Hypothalamus (tissue), 51 donors: ENCODE results near the gene LRMDA.

Source experiments
- DNase-seq, 51 donors: peaks; one replicate each; lab custom pipeline; 2025; lab: John Stamatoyannopoulos, UW

The LRMDA gene

DNA sequence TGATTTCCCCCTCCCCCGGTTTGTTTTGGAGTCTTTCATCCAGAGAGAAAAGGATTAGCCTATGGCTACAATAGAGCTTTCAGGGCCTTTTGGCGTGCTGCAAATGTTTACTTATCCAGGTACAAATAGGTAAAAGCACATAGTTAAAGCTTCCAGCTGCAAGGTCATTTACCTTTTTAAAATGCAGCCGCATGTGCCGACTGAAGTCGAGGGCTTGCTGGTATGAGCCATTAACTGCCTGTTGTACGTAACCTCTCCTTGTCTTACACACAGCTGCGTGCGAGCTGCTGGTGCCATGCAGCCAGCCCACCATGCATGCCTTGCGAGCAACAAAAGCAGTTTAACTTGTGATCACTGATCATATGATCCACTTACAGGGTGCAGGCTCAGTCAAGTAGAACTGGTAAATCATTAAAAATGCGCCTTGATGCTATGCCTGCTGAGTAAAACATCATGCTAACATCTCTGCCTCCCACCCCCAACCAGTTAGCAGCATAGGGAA lies 866.4 kb downstream of the LRMDA start:
- no peak for DNase-seq

DNA sequence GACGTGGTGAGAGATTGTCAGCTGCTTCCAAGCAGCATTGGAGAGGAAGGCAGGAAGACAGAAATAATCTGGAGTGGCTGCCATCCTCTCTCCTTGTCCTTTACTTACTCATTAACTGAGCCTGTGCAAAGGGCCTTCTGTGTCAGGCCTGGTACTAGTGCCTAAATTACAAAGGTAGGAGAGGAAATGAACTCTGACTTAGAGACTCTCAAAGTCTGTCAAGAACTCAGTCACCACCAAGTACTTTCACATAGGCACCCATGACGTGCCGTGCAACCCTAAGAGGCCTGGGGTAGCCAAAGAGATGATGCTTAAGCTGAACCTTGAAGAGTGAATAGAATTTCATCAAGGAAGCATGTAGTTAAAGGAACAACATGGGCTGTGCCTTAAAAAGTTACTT lies 866.9 kb downstream of the LRMDA start:
- no peak for DNase-seq

DNA sequence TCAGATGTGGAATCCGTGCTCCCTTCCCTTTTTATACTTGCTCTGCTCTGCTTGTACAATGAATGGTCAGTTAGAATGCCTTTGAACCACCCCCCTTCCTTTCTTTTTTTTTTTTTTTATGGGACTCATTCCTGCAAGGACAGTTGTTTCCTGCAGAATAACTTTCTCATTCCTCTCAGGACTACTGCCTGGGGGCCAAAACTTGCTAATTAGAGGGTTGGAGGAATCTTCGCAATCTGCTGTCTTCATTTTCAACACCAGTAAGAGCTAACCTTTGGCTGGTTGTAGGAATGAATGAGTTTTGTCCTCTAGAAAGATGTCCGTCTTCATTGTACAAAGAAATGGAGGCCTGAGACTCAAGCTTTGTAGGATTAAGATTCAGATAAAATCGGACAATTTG lies 868.1 kb downstream of the LRMDA start:
- no peak for DNase-seq

DNA sequence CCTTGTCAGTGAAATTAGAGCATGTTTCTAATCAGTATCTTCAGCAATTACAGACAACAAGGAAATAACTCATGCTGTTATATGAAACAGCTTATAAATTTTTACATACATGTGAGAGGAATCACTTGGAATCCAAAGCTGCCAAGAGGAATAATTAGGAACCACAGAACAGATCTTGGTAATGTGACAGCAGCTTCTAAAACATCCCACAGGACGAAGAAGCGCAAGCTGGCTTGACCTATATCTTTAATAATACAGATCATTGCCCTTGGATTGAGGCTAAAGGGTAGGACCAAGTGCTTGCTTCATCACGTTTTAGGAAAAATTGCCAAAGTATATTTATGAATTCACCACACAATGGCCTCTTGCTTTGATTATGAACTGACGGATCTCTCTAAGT lies 869.8 kb downstream of the LRMDA start:
- DNase-seq: no peak

DNA sequence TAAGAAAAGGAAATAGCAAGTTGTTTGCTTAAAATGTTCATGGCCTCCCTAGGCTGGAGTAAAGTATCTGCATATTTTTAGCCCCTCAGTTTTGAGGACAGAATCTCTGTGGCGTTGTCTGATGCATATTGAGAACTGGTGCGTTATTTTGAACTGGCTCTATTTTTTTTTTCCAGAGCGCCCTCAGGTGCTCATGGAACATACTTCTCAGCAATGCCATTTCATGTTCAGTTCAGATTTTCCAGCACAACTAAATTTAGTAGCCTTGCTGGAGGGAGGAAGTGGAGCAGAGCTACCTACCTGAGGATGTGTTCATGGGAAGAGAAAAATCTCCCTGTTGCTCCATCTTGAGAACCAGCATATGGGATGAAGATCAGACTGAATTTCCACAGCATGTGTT lies 870.5 kb downstream of the LRMDA start:
- DNase-seq: no peak

DNA sequence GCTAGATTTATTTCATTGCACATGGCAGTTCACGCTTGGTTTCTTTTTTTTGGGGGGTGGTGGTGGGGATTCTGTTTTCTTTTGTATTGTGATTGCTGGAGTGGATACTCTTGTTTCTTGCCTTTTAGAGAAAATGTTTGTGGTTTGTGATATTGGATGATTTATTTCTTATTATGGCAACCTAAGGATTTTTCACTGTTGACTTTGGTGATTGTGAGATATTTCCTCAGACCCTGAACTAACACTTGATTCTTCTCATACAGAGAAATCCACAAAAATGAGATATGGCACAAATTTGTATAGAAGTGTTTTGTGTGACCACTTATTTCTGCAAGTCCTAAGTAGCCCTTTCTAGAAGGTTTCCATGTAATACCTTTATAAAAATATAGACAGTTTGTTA lies 871.1 kb downstream of the LRMDA start:
- no peak for DNase-seq

DNA sequence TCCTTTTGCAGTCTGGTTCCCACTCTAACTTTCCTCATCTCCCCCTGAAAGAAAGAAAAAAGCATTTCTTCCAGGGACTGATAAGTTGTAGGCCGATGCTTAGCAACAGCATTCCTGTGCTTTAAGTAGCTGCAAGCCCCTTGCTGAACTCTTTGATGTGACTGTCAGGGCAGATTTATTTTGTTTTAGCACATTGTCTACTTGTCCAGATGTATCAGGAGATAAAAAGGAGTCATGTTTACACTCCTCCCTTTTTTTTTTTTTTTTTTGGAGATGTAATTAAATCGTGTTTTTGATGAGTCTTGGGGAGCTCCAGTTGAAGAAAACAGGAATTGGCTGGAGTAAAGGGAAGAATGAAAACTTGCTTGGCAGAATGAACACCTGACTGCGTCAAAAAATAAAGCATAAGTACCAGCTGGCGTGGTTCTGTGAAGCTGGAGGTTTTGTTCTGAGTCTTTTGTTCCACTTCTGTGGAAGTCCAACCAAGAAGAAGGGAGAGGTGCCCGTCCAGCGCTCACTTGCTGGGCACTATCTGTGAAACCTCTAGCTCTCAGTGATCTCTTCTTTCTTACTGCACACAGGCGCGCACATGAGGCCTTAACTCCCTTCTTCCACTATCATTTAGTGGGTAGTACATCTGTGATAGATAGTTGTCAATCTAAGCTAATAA lies 871.7 kb downstream of the LRMDA start:
- DNase-seq: peak in 1 of 51 donors; percentile 8

DNA sequence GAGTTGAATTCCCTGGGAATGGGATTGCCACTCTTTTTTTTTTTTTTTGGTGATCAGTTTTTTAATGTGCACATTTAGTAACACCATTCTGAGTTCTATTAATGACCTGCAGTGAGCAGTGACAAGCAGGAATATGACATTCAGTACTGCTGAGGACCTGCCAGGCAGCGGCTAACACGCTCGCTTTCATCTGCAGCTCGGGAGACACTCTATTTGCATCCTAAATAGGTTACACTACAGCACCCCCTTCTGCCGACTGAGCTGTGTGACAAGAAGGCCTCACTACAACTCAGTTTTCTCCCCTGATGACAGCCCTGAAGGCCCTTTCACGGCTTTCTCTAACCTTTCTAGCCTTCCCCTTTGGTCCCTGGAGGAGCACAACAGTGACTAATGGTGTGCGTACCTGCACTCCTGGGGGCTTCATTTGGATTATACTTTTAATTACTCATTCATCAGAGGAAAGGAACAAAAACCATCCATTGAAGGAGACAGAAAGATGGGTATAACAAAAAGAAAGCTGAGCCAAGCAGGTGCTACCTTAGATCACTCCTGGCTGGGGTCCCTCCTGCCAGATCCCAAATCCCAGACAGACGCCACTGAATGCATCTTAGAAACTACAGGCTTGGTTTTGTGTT lies 872.4 kb downstream of the LRMDA start:
- DNase-seq: peak in 37 of 51 donors; percentile 3 to 72 (median 32)

DNA sequence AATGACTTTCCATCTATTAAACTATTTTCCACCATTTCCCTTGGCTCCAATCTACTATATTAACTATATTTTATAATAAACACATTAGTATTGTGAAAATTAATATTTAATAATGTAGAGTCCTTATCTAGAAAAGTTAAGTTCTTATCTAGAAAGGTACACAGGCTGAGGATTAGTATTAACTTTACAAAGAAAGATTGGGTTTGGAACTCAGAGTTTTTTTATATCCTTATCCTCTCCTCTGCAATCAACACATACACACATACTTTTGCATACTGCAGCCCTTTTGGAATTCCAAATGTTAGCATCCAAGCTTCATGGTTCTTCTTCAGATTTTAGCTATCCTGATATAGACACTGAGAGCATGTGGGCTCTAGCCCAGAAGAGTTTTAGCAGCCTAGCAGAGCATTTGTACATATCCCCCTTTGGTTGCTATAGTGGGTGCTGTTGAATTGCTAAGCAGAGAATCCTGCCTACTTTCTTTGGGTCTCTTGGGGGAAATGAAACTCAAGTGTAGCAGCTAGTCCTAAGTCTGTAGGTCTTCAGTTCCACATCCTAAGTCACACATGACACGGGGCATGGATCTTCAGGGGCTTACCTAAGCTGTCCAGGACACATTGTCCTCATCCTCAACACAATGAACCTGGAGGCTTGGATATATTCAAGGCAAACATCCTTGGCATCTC lies 874.6 kb downstream of the LRMDA start:
- DNase-seq: no peak

DNA sequence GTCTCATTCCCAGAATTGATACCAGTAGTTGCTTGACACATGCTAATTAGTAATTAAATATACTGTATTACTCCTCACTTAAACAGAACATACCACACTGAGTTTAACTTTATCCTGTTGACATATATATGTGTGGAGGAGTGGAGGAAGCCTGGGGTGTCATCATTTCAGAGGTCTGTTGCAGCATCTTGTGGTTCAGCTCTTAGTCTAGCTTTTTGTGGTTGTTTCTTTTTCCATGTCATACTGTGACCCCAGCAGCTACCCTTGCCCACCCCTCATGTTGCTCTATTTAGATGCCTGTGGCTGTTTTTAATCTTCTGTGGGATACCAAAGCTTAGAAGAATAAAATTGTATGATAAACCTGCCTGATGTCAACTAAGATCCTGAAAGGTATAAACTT lies 875.4 kb downstream of the LRMDA start:
- no peak for DNase-seq

DNA sequence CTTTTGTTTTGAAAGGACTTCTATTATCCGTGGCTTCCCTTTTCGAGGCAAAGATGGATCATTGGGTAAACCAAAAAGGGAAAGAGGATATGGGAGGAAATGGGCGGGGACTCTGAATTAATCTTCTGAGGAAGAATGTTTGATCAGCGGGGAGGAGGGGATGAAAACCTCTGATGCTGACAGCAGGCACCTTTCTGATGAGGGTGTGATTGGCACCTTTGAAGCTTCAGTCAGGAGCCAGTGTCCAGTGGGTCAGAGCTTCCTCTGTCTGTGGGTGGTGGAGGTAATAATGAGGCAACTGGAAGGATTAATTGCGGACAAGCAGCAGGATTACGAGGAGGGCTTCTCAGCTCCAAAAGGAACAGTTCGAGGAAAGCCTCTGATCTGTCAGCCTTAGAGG lies 877.6 kb downstream of the LRMDA start:
- no peak for DNase-seq

DNA sequence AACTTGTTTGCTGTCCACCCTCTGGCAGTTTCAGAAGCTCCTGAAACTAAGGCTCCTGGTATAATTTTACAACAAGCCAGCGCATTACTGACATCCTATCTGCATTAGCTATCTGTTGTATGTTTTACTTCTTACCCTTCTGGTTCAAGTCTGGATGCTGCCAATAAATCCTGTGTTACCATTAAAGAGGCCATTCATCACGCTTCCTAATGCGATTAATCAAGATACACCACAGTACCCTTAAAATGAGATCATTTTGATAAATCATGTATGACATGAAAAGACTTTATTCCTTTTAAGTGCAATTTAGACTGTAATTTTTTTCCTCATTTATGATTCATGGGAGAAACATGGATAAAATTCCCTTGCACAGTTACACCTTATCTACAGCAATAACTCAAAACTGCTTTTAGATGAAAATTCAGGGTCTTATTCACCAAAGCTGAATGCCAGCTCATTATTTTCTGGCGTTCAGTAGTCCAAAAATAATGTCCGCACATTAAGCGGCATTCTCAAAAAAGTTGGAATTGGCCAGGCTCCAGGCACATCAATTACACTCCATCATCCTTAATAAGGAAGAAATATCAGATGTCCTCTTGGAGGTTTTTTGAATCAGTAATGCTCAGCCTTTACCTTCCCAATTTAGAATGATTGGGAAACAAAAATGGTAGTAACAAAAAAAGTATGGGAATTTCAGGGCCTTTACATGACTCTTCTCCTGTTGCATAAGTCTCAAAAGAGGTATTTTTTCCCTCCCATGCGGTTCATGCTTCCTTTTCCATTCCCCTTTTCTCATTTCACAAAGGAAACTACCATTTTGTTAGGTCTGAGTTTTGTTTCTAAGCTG lies 878.5 kb downstream of the LRMDA start:
- DNase-seq: no peak

DNA sequence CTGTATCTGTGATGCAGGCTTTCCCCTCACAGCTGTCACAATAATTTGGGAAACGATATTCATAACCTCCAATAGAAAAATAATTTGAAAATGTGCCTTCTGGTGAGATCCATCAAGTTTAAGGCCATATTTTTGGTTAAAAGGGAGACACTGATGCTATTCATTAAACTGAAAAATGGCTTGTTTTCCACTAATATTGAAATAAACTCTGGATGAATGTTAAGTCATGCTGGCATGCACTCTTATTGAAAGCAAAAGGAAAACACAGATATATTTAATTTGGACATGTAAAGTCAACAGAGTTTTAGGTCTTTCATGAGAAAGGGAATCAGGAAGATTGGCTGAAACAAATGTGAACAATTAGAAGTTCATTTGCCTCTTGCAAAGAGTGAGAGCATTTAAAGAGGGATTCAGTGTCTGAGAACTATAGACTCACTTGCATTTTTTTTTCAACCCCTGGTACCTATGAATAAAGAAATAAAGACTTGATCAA lies 879.2 kb downstream of the LRMDA start:
- no peak for DNase-seq

DNA sequence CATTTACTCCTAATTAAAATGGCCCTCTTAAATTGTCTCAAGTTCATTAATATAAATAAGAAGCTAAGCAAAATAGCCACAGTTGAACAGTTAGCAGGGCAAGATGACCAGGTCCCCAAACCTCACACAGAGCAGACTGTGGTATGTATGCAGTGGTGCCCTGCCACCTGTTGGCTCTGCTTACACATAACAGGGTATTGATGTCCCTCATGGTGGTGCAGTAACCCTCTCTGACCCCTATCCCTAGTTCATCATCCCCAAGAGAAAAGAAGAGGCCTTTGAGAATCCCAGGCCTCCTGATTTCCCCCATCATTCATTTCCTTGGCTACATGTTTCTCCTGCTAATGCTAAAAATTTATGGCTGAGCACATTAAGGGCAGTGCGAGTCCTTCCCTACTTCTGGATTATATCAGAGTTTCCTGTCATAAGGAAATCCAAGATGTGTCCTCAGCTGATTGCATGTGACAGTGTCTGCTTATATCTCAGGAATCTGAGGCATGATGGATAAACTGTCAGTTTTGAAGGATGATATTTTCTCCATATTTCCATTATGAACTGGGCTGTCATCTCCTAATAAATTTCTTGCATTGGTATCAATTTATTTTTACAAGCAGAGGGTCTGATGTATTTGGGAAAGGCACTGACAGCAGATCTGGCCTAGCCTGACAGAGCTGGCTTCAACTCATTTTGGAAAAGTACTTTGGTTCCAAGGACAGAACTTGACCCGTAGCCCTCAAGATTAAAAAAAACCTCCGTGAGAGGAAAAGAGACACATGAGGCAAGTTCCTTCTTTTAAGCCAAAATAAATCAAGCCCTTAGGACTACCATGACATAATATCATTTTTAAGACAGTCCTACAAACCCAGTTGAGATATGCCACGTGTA lies 880.6 kb downstream of the LRMDA start:
- DNase-seq: no peak

DNA sequence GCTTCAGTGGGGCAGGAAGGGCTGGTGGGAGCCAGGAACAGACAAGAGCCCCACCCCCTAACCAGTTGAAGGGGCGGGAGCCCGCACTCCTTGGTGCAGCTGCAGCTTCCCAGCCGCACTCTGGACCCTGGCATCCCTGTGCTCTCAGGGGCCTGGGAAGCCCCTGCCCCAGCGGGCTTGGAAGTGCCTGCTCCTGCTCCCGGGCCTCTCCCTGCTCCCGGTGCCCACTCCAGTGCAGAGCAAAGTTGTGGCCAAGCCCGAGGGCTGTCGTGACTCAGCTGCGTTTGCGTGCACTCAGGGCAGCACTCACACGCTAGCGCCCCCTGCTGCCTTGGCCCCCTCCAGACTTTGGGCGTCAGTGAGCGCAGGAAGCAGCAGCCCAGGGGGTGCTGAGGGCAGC lies 883.8 kb downstream of the LRMDA start:
- no peak for DNase-seq

DNA sequence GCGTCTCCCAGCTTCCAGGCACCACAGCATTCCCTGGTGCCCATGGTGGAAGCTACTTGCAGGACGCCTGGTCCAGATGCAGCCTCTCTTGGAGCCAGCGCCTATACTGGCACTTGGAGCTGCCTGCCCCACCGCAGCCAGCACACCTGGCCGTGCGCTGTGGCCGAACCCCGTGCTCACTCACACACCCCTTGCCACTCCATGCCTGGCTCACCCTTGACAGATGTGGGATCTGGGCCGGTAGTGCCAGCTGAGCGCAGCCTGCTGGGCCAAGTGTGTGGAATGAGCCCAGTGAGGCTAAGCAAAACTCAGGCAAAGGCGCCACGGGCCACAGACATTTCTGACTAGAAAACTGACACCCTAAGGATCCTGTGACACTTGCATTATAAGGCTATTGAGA lies 884.8 kb downstream of the LRMDA start:
- no peak for DNase-seq

DNA sequence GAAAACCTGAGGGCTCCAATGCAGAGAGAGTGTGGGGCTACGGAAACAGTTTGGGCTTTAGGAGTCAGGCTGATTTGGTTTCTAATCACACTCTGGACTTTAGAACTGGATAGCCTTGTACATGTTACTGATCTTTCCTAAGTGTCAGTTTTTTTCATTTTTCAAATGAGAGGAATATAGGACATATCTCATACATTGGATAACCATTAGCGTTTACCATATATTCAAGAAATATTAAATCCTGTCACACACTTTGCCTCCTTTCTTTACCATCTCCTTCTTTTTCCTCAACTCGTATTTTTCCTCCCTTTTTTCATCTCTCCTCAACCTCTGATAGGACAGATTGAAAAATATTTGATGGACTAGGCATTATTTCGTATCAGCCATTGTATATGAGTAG lies 885.7 kb downstream of the LRMDA start:
- DNase-seq: no peak

DNA sequence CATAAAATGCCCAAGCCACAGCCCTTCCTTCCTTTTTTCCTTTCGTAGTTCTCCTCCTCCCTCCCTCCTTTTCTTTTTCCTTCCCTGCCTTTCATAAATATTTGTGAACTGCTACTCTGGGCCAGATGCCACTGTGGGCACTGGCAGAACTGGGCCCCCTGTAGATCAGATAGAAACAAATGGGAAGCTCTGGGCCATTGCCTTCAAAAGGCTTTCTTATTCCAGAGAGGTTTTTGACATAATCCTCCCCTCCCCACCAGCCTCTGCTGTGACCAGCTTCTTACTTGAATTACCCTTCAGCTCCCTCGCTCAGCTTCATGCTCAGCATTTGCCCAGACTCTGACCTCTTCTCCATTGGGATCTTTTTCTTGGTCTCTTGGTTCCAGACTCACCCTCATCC lies 886.8 kb downstream of the LRMDA start:
- no peak for DNase-seq

DNA sequence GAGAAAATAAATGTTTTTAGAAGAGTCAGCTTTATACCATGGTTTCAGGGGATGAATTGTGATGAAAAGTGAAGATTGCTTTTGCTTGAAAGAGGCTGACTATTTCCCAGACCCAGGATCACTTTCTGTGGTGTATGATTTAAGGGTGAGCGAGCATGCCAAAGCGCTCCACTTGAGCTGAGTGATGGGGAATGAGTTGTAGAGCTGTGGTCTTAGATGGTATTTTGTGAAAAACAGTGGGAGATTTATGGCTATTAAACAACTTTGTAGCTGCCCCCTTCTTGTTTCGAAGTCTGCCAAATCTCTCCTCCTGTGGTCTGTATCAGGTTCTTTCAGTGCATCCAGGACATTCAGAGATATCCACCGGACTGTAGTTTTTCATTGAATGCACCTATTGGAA lies 888.2 kb downstream of the LRMDA start:
- DNase-seq: no peak

DNA sequence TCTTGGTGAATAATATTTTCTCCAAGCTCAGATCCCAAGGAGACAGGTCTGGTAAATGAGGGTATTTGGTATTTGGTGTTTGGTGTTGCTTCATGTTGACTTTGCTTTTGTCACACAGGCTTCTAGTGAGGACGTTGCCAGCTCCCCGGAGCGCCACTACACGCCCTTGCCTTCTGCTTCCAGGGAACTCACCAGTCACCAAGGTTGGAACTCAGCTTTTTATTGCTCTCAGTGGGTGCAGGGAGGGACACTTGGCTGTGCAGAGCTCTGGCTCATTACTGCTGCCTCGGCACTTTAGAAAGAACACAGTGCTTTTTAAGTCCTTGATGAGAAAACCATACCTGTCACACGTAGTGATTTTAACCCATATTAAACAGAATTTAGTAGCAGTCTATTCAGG lies 892.9 kb downstream of the LRMDA start:
- peak in 12 of 51 donors; percentile 1 to 40 (median 6) for DNase-seq
